GM12878 (cell line): ENCODE data around the gene EYS. TPM values are rescaled to one million over a fixed set of nuclear protein-coding genes. Genes with fewer than 3 reads are reported as not detected.

Experiments
- ATAC-seq: fragments of 200-7000 bp; cut with Tn5 transposase; 3 replicates; pipeline ENCODE4 v1.9.1; 2020; ENCODE audit warnings: mild to moderate bottlenecking, moderate library complexity
- BruUV-seq: library from RNA; stranded (reverse); fragments of 400-500 nt; replicated peaks from 2 replicates; lab custom pipeline; 2021; lab: Mats Ljungman, UMichigan
- CTCF ChIA-PET: fragments of 300-600 bp; sonication (Branson Sonifier 250); formaldehyde crosslinking; extraction: SDS; loops from one replicate; lab custom pipeline; 2021; ENCODE audit warnings: inconsistent platforms; lab: Yijun Ruan, JAX
- POLR2A ChIA-PET: fragments of 350-600 bp; formaldehyde crosslinking; extraction: SDS; loops from one replicate; lab custom pipeline; 2021; ENCODE audit warnings: inconsistent platforms; lab: Charles Lee
- RAD21 ChIA-PET: fragments of 300-600 bp; sonication (Branson Sonifier 250); formaldehyde crosslinking; loops from one replicate; lab custom pipeline; 2023; ENCODE audit warnings: antibody characterized with exemption; ENCODE audit not compliant: unreplicated experiment; lab: Charles Lee
- SMC1A ChIA-PET: fragments of 300-600 bp; sonication (Branson Sonifier 250); formaldehyde crosslinking; loops from one replicate; lab custom pipeline; 2023; ENCODE audit not compliant: unreplicated experiment, uncharacterized antibody; lab: Charles Lee
- DNase-seq: peaks from one replicate; pipeline ENCODE4 v3.0.0-alpha.2; 2011; ENCODE audit warnings: low read depth, low spot score
- FAIRE-seq: peaks from 3 replicates; lab custom pipeline; 2011; peaks lifted over from hg19 to GRCh38; lab: Jason Lieb, UNC
- H2AFZ ChIP-seq: 2 replicates; pipeline ENCODE4 v1.6.0; 2011; ENCODE audit warnings: low read depth, low read length, control low read depth; ENCODE audit not compliant: control insufficient read depth
- H3K27ac ChIP-seq: 2 replicates; pipeline ENCODE4 v1.5.1; 2011; ENCODE audit warnings: control low read depth; ENCODE audit not compliant: control insufficient read depth, insufficient read depth
- H3K27me3 ChIP-seq, 2 experiments: replicated peaks in 1 of 2; 2 replicates each; pipeline versions ENCODE4 v1.6.0 to v1.6.1; 2011; ENCODE audit warnings: low read length in 1 of 2; ENCODE audit not compliant: control insufficient read depth in 2 of 2, insufficient read depth in 2 of 2
- H3K36me3 ChIP-seq, 2 experiments: 2 replicates each; pipeline ENCODE4 v1.5.1; 2011; ENCODE audit warnings: low read length in 1 of 2; ENCODE audit not compliant: control insufficient read depth in 2 of 2, insufficient read depth in 2 of 2
- H3K4me1 ChIP-seq: 2 replicates; pipeline ENCODE4 v1.6.1; 2011; ENCODE audit warnings: mild to moderate bottlenecking, low read length, moderate library complexity, mixed read lengths; ENCODE audit not compliant: control insufficient read depth, insufficient read depth
- H3K4me2 ChIP-seq: 2 replicates; pipeline ENCODE4 v1.6.0; 2011; ENCODE audit warnings: control low read depth; ENCODE audit not compliant: control insufficient read depth, insufficient read depth
- H3K4me3 ChIP-seq: fragments of 200-600 bp; sonication (generic); 2 replicates; pipeline ENCODE4 v1.5.1; 2016
- H3K79me2 ChIP-seq: 2 replicates; pipeline ENCODE4 v1.6.0; 2011; ENCODE audit warnings: low read length; ENCODE audit not compliant: control insufficient read depth, insufficient read depth
- H3K9ac ChIP-seq: 2 replicates; pipeline ENCODE4 v1.8.0; 2011; ENCODE audit warnings: low read length, control low read depth, mixed read lengths; ENCODE audit not compliant: control insufficient read depth, insufficient read depth
- H3K9me3 ChIP-seq: replicated peaks from 3 replicates; pipeline ENCODE4 v1.5.1; 2011; ENCODE audit warnings: mild to moderate bottlenecking, low read length; ENCODE audit not compliant: control insufficient read depth, insufficient read depth
- H4K20me1 ChIP-seq: 2 replicates; pipeline ENCODE4 v1.6.0; 2011; ENCODE audit not compliant: control insufficient read depth, insufficient read depth
- CREB1 ChIP-seq: IDR thresholded peaks from 2 replicates; pipeline ENCODE4 v1.6.1; 2012; ENCODE audit warnings: low read depth, mild to moderate bottlenecking, inconsistent platforms
- ETV6 ChIP-seq, 2 experiments: fragments of 450-650 bp in 1 of 2; IDR thresholded peaks in 1 of 2; conservative IDR thresholded peaks in 1 of 2; 2 replicates each; pipeline ENCODE4 v1.6.1; 2014; ENCODE audit warnings: antibody characterized with exemption in 1 of 2, borderline replicate concordance in 1 of 2, low read depth in 1 of 2, mild to moderate bottlenecking in 1 of 2, moderate library complexity in 1 of 2
- MYB ChIP-seq: fragments of 150-350 bp; IDR thresholded peaks from 2 replicates; pipeline ENCODE4 v1.6.1; 2014; ENCODE audit warnings: mild to moderate bottlenecking, low read depth, low read length, borderline replicate concordance
- ZBTB33 ChIP-seq: fragments of 450-650 bp; IDR thresholded peaks from 2 replicates; pipeline ENCODE4 v1.6.1; 2017; ENCODE audit warnings: mild to moderate bottlenecking
- ZNF592 ChIP-seq: fragments of 450-650 bp; IDR thresholded peaks from 2 replicates; pipeline ENCODE4 v1.6.1; 2017; ENCODE audit warnings: mild to moderate bottlenecking, moderate library complexity
- WGBS: methylation state at CpG from one replicate; pipeline ENCODE4 v1.1.6; 2016; ENCODE audit warnings: low lambda C conversion rate; ENCODE audit not compliant: insufficient replicate concordance, insufficient coverage; ENCODE audit errors: missing lambda C conversion rate; 5-methylcytosine and 5-hydroxymethylcytosine counted together
- in situ Hi-C: fragments of 300-500 bp; cut with MboI; formaldehyde crosslinking; loops from 9 replicates; pipeline ENCODE4 v1.14.3; 2018; ENCODE audit warnings: mixed read lengths
- intact Hi-C: fragments of 100-400 bp; cut with micrococcal nuclease; formaldehyde crosslinking; loops from one replicate; pipeline ENCODE4 v1.14.2; 2022; ENCODE audit not compliant: unreplicated experiment
- polyA plus RNA-seq, 11 experiments: library from polyadenylated mRNA; depleted of rRNA in 4 of 11; unstranded in 6 of 11; stranded (reverse) in 5 of 11; fragments of >200 nt; fragmentation: Nextera tagmentation in 4 of 11; fragmentation: Illumina TruSeq in 1 of 11; extraction: Ambion mirVana in 4 of 11; extraction: Trizol in 1 of 11; gene quantifications; 1 replicate in 1 of 11; 2 replicates in 10 of 11; pipeline versions ENCODE4 v1.2.1 to v1.2.3, GENCODE V29; 2011 to 2016; ENCODE audit warnings: inconsistent platforms in 2 of 11, missing spikeins in 2 of 11, low read depth in 1 of 11
- total RNA-seq, 4 experiments: library from RNA; depleted of rRNA in 3 of 4; stranded (reverse); fragments of >200 nt in 3 of 4; fragmentation: Illumina TruSeq in 1 of 4; extraction: Trizol in 1 of 4; gene quantifications; 2 replicates each; pipeline versions ENCODE4 v1.2.1 to v1.2.3, GENCODE V29; 2013 to 2021
- TF ChIP-seq, protein P1 (sequence below): fragments of 450-650 bp; formaldehyde crosslinking; IDR thresholded peaks from 2 replicates; pipeline ENCODE4 v1.5.0; 2022; ENCODE audit warnings: mild to moderate bottlenecking, missing genetic modification characterization

The EYS gene
- total and polyA plus RNA-seq, 10 of the 15 experiments (the other 5 are each of a cell fraction or from before 2014, with no cell fraction given) = under 0.01 to 0.14 (median 0.02) TPM; not detected in 1

- no peaks in the 10 kb centered on the region for H3K27me3 ChIP-seq
- no peak for TF ChIP-seq ZBTB33
- TF ChIP-seq ETV6 (conservative IDR thresholded peaks at IDR 0.05 in 1 of 2, IDR thresholded peaks at IDR 0.05 in 1 of 2; ENCODE audit: borderline replicate concordance in 1 of 2, low read depth in 1 of 2) = no peak
- no peak for TF ChIP-seq MYB
- TF ChIP-seq ZNF592 = no peak
- TF ChIP-seq, protein P1, sequence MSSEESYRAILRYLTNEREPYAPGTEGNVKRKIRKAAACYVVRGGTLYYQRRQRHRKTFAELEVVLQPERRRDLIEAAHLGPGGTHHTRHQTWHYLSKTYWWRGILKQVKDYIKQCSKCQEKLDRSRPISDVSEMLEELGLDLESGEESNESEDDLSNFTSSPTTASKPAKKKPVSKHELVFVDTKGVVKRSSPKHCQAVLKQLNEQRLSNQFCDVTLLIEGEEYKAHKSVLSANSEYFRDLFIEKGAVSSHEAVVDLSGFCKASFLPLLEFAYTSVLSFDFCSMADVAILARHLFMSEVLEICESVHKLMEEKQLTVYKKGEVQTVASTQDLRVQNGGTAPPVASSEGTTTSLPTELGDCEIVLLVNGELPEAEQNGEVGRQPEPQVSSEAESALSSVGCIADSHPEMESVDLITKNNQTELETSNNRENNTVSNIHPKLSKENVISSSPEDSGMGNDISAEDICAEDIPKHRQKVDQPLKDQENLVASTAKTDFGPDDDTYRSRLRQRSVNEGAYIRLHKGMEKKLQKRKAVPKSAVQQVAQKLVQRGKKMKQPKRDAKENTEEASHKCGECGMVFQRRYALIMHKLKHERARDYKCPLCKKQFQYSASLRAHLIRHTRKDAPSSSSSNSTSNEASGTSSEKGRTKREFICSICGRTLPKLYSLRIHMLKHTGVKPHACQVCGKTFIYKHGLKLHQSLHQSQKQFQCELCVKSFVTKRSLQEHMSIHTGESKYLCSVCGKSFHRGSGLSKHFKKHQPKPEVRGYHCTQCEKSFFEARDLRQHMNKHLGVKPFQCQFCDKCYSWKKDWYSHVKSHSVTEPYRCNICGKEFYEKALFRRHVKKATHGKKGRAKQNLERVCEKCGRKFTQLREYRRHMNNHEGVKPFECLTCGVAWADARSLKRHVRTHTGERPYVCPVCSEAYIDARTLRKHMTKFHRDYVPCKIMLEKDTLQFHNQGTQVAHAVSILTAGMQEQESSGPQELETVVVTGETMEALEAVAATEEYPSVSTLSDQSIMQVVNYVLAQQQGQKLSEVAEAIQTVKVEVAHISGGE = no peak
- TF ChIP-seq CREB1 = no peak
- WGBS = 27% methylated on average over 2 of the region's 2 CpGs
- H3K79me2 ChIP-seq = no peaks in the 10 kb centered on the region
- H3K9me3 ChIP-seq = no peaks in the 10 kb centered on the region
- H3K4me2 ChIP-seq = no peak overlapping the region
- H2AFZ ChIP-seq = no peak overlapping the region
- ChIA-PET CTCF (no interaction called here), RAD21 (no interaction called here), SMC1A (no interaction called here), POLR2A (no interaction called here)
- intact Hi-C loops = no loop called here
- no peak for FAIRE-seq
- H3K27ac ChIP-seq = no peak overlapping the region
- DNase-seq = no peak
- ATAC-seq = no peak
- in situ Hi-C loops = no loop called here
- no peaks in the 10 kb centered on the region for H3K4me1 ChIP-seq
- no peaks in the 10 kb centered on the region for H4K20me1 ChIP-seq
- H3K36me3 ChIP-seq = no peaks in the 10 kb centered on the region
- H3K4me3 ChIP-seq = no peak overlapping the region
- no peak overlapping the region for H3K9ac ChIP-seq
- BruUV-seq = no TSS peak
Observed at GRCh38 chr6:64527899-64528298, 1179.1 kb downstream of the EYS start.
